ENCODE measurements around the gene KCTD4.

KCTD4 gene

GRCh38 chr13:45224176-45224575, 23.3 kb upstream of the KCTD4 start:
- TF ChIP-seq REST (IDR thresholded peaks at IDR 0.05; ENCODE audit: insufficient read depth in 1 of 2, low read depth in 2 of 2, low read length in 2 of 2) (no peak), FOXP2 (optimal IDR thresholded peaks at IDR 0.05; ENCODE audit: borderline replicate concordance, extremely low read depth, extremely low read length, insufficient read depth) (no peak), SIN3A (IDR thresholded peaks at IDR 0.05; ENCODE audit: borderline replicate concordance, insufficient read depth, low read length) (no peak)

GRCh38 chr13:45222919-45223318, 22.1 kb upstream of the KCTD4 start:
- TF ChIP-seq REST (IDR thresholded peaks at IDR 0.05; ENCODE audit: insufficient read depth in 1 of 2, low read depth in 2 of 2, low read length in 2 of 2) (no peak), FOXP2 (optimal IDR thresholded peaks at IDR 0.05; ENCODE audit: borderline replicate concordance, extremely low read depth, extremely low read length, insufficient read depth) (no peak), SIN3A (IDR thresholded peaks at IDR 0.05; ENCODE audit: borderline replicate concordance, insufficient read depth, low read length) (no peak), TAF1 (IDR thresholded peaks at IDR 0.05; ENCODE audit: borderline replicate concordance, insufficient read depth, low read length) (no peak), POLR2AphosphoS5 (IDR thresholded peaks at IDR 0.05; ENCODE audit: low read depth, low read length) (no peak)

- no peak for TF ChIP-seq REST (IDR thresholded peaks at IDR 0.05; ENCODE audit: insufficient read depth in 1 of 2, low read depth in 2 of 2, low read length in 2 of 2)
- TF ChIP-seq FOXP2 (optimal IDR thresholded peaks at IDR 0.05; ENCODE audit: borderline replicate concordance, extremely low read depth, extremely low read length, insufficient read depth), result no peak
- no peak for TF ChIP-seq TAF1 (IDR thresholded peaks at IDR 0.05; ENCODE audit: borderline replicate concordance, insufficient read depth, low read length)
- TF ChIP-seq POLR2AphosphoS5 (IDR thresholded peaks at IDR 0.05; ENCODE audit: low read depth, low read length), result no peak
- TF ChIP-seq SIN3A (IDR thresholded peaks at IDR 0.05; ENCODE audit: borderline replicate concordance, insufficient read depth, low read length), result no peak
These were observed 21.7 kb upstream of the KCTD4 start for GRCh38 chr13:45222516-45222915.

GRCh38 chr13:45220403-45220802, 19.6 kb upstream of the KCTD4 start:
- TF ChIP-seq REST (IDR thresholded peaks at IDR 0.05; ENCODE audit: insufficient read depth in 1 of 2, low read depth in 2 of 2, low read length in 2 of 2), result no peak
- TF ChIP-seq FOXP2 (optimal IDR thresholded peaks at IDR 0.05; ENCODE audit: borderline replicate concordance, extremely low read depth, extremely low read length, insufficient read depth), result no peak
- no peak for TF ChIP-seq POLR2AphosphoS5 (IDR thresholded peaks at IDR 0.05; ENCODE audit: low read depth, low read length)
- no peak for TF ChIP-seq TAF1 (IDR thresholded peaks at IDR 0.05; ENCODE audit: borderline replicate concordance, insufficient read depth, low read length)
- no peak for TF ChIP-seq SIN3A (IDR thresholded peaks at IDR 0.05; ENCODE audit: borderline replicate concordance, insufficient read depth, low read length)

GRCh38 chr13:45219938-45220375, 19.1 kb upstream of the KCTD4 start:
- TF ChIP-seq REST (IDR thresholded peaks at IDR 0.05; ENCODE audit: insufficient read depth in 1 of 2, low read depth in 2 of 2, low read length in 2 of 2) (no peak), TAF1 (IDR thresholded peaks at IDR 0.05; ENCODE audit: borderline replicate concordance, insufficient read depth, low read length) (no peak)
